ENCODE measurements around the gene NSD1.

GRCh38 chr5:177320879-177321278 is 187.3 kb downstream of the NSD1 start:
- no peak for TF ChIP-seq ELK1 (IDR thresholded peaks at IDR 0.05; ENCODE audit: borderline replicate concordance, low read depth, low read length)
- no peak for TF ChIP-seq CTCF (conservative IDR thresholded peaks at IDR 0.05; ENCODE audit: low read depth, low read length)
- no peak for TF ChIP-seq BHLHE40 (IDR thresholded peaks at IDR 0.05; ENCODE audit: low read depth, low read length)
- no peak for TF ChIP-seq CEBPB (IDR thresholded peaks at IDR 0.05; ENCODE audit: low read depth, low read length)
- TF ChIP-seq MAZ (IDR thresholded peaks at IDR 0.05; ENCODE audit: borderline replicate concordance, low read depth, low read length): no peak
- TF ChIP-seq USF2 (IDR thresholded peaks at IDR 0.05; ENCODE audit: low read depth, low read length): no peak

Measured in IMR-90 (cell line).